ENCODE measurements around the gene RCL1.

DNA sequence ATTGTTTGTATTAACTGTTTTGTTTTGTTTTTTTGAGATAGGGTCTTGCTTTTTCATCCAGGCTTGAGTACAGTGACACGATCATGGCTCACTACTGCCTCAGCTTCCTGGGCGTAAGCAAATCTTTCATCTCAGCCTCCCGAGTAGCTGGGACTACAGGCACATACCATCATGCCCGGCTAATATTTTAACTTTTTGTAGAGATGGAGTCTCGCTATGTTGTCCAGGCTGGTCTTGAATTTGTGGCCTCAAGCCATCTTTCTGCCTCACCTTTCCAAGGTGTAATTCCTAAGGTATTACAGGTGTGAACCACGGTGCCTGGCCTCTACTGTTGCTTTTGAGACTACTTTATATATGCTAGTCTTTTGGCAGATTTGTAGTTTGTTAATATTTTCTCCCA is 8.4 kb downstream of the RCL1 start:
- TF ChIP-seq, protein P1, sequence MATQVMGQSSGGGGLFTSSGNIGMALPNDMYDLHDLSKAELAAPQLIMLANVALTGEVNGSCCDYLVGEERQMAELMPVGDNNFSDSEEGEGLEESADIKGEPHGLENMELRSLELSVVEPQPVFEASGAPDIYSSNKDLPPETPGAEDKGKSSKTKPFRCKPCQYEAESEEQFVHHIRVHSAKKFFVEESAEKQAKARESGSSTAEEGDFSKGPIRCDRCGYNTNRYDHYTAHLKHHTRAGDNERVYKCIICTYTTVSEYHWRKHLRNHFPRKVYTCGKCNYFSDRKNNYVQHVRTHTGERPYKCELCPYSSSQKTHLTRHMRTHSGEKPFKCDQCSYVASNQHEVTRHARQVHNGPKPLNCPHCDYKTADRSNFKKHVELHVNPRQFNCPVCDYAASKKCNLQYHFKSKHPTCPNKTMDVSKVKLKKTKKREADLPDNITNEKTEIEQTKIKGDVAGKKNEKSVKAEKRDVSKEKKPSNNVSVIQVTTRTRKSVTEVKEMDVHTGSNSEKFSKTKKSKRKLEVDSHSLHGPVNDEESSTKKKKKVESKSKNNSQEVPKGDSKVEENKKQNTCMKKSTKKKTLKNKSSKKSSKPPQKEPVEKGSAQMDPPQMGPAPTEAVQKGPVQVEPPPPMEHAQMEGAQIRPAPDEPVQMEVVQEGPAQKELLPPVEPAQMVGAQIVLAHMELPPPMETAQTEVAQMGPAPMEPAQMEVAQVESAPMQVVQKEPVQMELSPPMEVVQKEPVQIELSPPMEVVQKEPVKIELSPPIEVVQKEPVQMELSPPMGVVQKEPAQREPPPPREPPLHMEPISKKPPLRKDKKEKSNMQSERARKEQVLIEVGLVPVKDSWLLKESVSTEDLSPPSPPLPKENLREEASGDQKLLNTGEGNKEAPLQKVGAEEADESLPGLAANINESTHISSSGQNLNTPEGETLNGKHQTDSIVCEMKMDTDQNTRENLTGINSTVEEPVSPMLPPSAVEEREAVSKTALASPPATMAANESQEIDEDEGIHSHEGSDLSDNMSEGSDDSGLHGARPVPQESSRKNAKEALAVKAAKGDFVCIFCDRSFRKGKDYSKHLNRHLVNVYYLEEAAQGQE (IDR thresholded peaks at IDR 0.05; ENCODE audit: borderline replicate concordance in 1 of 2, low read depth in 1 of 2, low read length in 2 of 2) = no peak
- TF ChIP-seq, protein P2, sequence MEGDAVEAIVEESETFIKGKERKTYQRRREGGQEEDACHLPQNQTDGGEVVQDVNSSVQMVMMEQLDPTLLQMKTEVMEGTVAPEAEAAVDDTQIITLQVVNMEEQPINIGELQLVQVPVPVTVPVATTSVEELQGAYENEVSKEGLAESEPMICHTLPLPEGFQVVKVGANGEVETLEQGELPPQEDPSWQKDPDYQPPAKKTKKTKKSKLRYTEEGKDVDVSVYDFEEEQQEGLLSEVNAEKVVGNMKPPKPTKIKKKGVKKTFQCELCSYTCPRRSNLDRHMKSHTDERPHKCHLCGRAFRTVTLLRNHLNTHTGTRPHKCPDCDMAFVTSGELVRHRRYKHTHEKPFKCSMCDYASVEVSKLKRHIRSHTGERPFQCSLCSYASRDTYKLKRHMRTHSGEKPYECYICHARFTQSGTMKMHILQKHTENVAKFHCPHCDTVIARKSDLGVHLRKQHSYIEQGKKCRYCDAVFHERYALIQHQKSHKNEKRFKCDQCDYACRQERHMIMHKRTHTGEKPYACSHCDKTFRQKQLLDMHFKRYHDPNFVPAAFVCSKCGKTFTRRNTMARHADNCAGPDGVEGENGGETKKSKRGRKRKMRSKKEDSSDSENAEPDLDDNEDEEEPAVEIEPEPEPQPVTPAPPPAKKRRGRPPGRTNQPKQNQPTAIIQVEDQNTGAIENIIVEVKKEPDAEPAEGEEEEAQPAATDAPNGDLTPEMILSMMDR (CRISPR knock-in tag; IDR thresholded peaks at IDR 0.05) = no peak
- TF ChIP-seq XRCC5 (optimal IDR thresholded peaks at IDR 0.05; ENCODE audit: low read length) (no peak), POLR2A (IDR thresholded peaks at IDR 0.05; ENCODE audit: insufficient read depth in 1 of 2, low read depth in 2 of 2, low read length in 2 of 2) (no peak), HDAC2 (CRISPR knock-in tag; IDR thresholded peaks at IDR 0.05) (no peak), DNMT3B (CRISPR knock-in tag; conservative IDR thresholded peaks at IDR 0.05) (no peak)

Data from HepG2 (cell line).